Left ventricle myocardium inferior (tissue), 1 donor: ENCODE results near the gene TULP4. TPM values are rescaled to one million over a fixed set of nuclear protein-coding genes. Genes with fewer than 3 reads are reported as not detected.

ENCODE experiments used
- DNase-seq: peaks from one replicate; pipeline ENCODE4 v3.0.0-alpha.2; 2020
- H3K27ac ChIP-seq: fragments of 200-600 bp; replicated peaks from 2 replicates; pipeline ENCODE4 v1.8.0; 2021
- H3K27me3 ChIP-seq: fragments of 200-600 bp; 2 replicates; pipeline ENCODE4 v1.8.0; 2021; ENCODE audit warnings: low read depth
- H3K36me3 ChIP-seq: fragments of 200-600 bp; 2 replicates; pipeline ENCODE4 v1.8.0; 2021
- H3K4me1 ChIP-seq: fragments of 200-600 bp; 2 replicates; pipeline ENCODE4 v1.8.0; 2021
- H3K4me3 ChIP-seq: fragments of 200-600 bp; 2 replicates; pipeline ENCODE4 v1.8.0; 2021; ENCODE audit warnings: mild to moderate bottlenecking, moderate library complexity
- H3K9me3 ChIP-seq: fragments of 200-600 bp; replicated peaks from 2 replicates; pipeline ENCODE4 v1.8.0; 2021
- intact Hi-C: fragments of 100-400 bp; cut with micrococcal nuclease; formaldehyde crosslinking; loops from one replicate; pipeline ENCODE4 v1.11.0; 2022
- total RNA-seq: library from RNA; stranded (reverse); fragmentation: NEBNext Ultra II Directional; extraction: Animal tissue kit (Norgen Biotek cat#: 25700); gene quantifications from one replicate; pipeline ENCODE4 v1.2.1, GENCODE V29; 2021
- TF ChIP-seq, protein P1 (sequence below): fragments of 200-600 bp; IDR thresholded peaks from 2 replicates; pipeline ENCODE4 v1.8.0; 2021; ENCODE audit warnings: antibody characterized with exemption, mild to moderate bottlenecking, borderline replicate concordance
- donor health status: DM: no; HTN: yes; CAD: no; lungs with severe emphysema.

Gene TULP4
- total RNA-seq, 1 donor from 2014 or later: 111 TPM

- peak; percentile 70 for DNase-seq
- intact Hi-C loops: no loop called here
- peaks cover 7% of the 10 kb centered on the region for H3K36me3 ChIP-seq
- no peaks in the 10 kb centered on the region for H3K9me3 ChIP-seq
- no peak overlapping the region for H3K4me3 ChIP-seq
- H3K4me1 ChIP-seq: peaks cover 38% of the 10 kb centered on the region
- no peaks in the 10 kb centered on the region for H3K27me3 ChIP-seq
- peak overlapping the region; percentile 75 for H3K27ac ChIP-seq
- TF ChIP-seq, protein P1, sequence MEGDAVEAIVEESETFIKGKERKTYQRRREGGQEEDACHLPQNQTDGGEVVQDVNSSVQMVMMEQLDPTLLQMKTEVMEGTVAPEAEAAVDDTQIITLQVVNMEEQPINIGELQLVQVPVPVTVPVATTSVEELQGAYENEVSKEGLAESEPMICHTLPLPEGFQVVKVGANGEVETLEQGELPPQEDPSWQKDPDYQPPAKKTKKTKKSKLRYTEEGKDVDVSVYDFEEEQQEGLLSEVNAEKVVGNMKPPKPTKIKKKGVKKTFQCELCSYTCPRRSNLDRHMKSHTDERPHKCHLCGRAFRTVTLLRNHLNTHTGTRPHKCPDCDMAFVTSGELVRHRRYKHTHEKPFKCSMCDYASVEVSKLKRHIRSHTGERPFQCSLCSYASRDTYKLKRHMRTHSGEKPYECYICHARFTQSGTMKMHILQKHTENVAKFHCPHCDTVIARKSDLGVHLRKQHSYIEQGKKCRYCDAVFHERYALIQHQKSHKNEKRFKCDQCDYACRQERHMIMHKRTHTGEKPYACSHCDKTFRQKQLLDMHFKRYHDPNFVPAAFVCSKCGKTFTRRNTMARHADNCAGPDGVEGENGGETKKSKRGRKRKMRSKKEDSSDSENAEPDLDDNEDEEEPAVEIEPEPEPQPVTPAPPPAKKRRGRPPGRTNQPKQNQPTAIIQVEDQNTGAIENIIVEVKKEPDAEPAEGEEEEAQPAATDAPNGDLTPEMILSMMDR: no peak
Measured at GRCh38 chr6:158408552-158409130, 96.4 kb downstream of the TULP4 start.

DNA sequence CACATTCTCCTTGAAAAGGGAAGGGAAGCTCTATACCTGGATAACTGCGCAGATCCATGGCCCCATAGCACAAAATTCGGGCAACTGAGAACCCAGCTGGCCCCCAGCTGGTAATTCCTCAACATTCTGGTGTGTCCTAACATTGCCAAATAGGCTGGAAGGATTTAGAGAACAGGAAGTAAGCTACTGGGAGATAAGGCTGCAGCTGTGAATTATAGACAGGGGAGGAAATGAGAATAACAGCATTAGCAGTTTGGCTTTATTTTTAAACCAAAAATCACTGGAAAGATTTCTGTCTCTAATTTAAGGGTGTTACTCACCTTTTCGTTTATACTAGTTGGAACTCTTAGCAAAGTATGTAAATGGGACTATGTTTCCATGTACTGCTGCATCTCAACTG is 97.2 kb downstream of the TULP4 start:
- Histone ChIP-seq H3K27me3 (no peaks in the 10 kb centered on the region), H3K4me1 (peaks cover 41% of the 10 kb centered on the region), H3K9me3 (no peaks in the 10 kb centered on the region), H3K27ac (peak overlapping the region; percentile 75), H3K4me3 (no peak overlapping the region), H3K36me3 (peaks cover 14% of the 10 kb centered on the region)
- TF ChIP-seq, protein P1: no peak
- peak; percentile 25 for DNase-seq
- intact Hi-C loops: no loop called here

GRCh38 chr6:158410784-158411183 is 98.5 kb downstream of the TULP4 start:
- H3K9me3 ChIP-seq: no peaks in the 10 kb centered on the region
- intact Hi-C loops: no loop called here
- TF ChIP-seq, protein P1: no peak

DNA sequence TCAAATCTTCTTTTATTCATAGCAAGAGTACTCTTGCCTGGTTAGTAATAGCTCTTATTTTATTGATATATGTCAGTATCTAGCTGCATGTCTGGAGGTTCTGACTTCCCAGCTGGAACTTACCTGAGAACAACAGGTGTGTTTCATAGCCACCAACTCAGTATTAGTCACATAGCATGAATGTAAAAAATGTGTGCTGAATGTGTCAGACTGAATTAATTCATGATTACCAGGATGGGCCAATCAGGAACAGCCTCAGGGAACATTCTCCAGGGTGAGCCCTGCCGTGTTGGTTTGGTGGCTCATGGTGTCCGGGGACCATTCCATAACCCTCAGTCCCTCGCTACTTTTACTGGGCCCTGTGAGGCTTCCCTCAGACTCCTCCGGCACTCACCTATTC is 99.7 kb downstream of the TULP4 start:
- Histone ChIP-seq H3K4me1 (peaks cover 46% of the 10 kb centered on the region), H3K27ac (no peak overlapping the region), H3K9me3 (no peaks in the 10 kb centered on the region), H3K4me3 (no peak overlapping the region), H3K27me3 (no peaks in the 10 kb centered on the region), H3K36me3 (peaks cover 20% of the 10 kb centered on the region)
- DNase-seq: no peak
- intact Hi-C loops: no loop called here
- TF ChIP-seq, protein P1: no peak

More at GRCh38 chr6:158410784-158411183, 98.5 kb downstream of the TULP4 start:
- no peak for DNase-seq
- H3K4me1 ChIP-seq: peaks cover 46% of the 10 kb centered on the region
- H3K36me3 ChIP-seq: peaks cover 14% of the 10 kb centered on the region
- no peak overlapping the region for H3K4me3 ChIP-seq
- no peak overlapping the region for H3K27ac ChIP-seq
- no peaks in the 10 kb centered on the region for H3K27me3 ChIP-seq

- intact Hi-C loops: no loop called here
- DNase-seq: no peak
- Histone ChIP-seq H3K36me3 (peaks cover 20% of the 10 kb centered on the region), H3K4me1 (peaks cover 41% of the 10 kb centered on the region), H3K4me3 (no peak overlapping the region), H3K27ac (no peak overlapping the region), H3K9me3 (no peaks in the 10 kb centered on the region), H3K27me3 (no peaks in the 10 kb centered on the region)
- TF ChIP-seq, protein P1: no peak
Measured at GRCh38 chr6:158413028-158413427, 100.8 kb downstream of the TULP4 start.
